SK-N-SH (cell line): ENCODE data around the gene C12orf56. TPM values are rescaled to one million over a fixed set of nuclear protein-coding genes. Genes with fewer than 3 reads are reported as not detected.
A peak's percentile ranks its signal among the peaks of the same experiment; 100 is the strongest.

Source experiments
- CTCF ChIA-PET: fragments of 300-600, 350-600 bp; formaldehyde crosslinking; extraction: SDS; loops from one replicate; lab custom pipeline; 2021; lab: Yijun Ruan, JAX
- POLR2A ChIA-PET: fragments of 350-600 bp; sonication (Branson Sonifier 250); formaldehyde crosslinking; extraction: SDS; loops from one replicate; lab custom pipeline; 2020; ENCODE audit warnings: antibody characterized with exemption, inconsistent platforms; lab: Yijun Ruan, JAX
- DNase-seq: peaks from one replicate; pipeline ENCODE4 v3.0.0; 2012
- H2AFZ ChIP-seq: fragments of 200-600 bp; sonication (generic); 2 replicates; pipeline ENCODE4 v1.8.1; 2016; ENCODE audit warnings: antibody characterized with exemption, mild to moderate bottlenecking, low read depth
- H3F3A ChIP-seq: fragments of 200-600 bp; sonication (generic); replicated peaks from 2 replicates; pipeline ENCODE3; 2016; ENCODE audit warnings: antibody characterized with exemption, mild to moderate bottlenecking; ENCODE audit not compliant: insufficient read depth
- H3K27ac ChIP-seq, 2 experiments: fragments of 200-500 bp in 1 of 2; fragments of 200-600 bp in 1 of 2; sonication (Bioruptor generic) in 1 of 2; sonication (generic), shearing (Covaris generic) in 1 of 2; 2 replicates each; pipeline versions ENCODE4 v1.5.1 to v1.6.1; 2014 to 2016; ENCODE audit warnings: low read depth in 2 of 2, inconsistent platforms in 1 of 2, low read length in 1 of 2, mild to moderate bottlenecking in 1 of 2, mixed read lengths in 1 of 2
- H3K27me3 ChIP-seq: fragments of 200-600 bp; sonication (generic), shearing (Covaris generic); 2 replicates; pipeline ENCODE4 v1.6.1; 2016; ENCODE audit warnings: mixed run types; ENCODE audit not compliant: insufficient read depth
- H3K36me3 ChIP-seq, 2 experiments: fragments of 200-500 bp in 1 of 2; fragments of 200-600 bp in 1 of 2; sonication (Bioruptor generic) in 1 of 2; sonication (generic) in 1 of 2; replicated peaks in 1 of 2; 2 replicates each; pipeline versions ENCODE3 to v1.5.1; 2014 to 2016; ENCODE audit warnings: low read length in 1 of 2, mild to moderate bottlenecking in 1 of 2; ENCODE audit not compliant: insufficient read depth in 2 of 2, control insufficient read depth in 1 of 2
- H3K4me1 ChIP-seq, 2 experiments: fragments of 200-500 bp in 1 of 2; fragments of 200-600 bp in 1 of 2; sonication (Bioruptor generic) in 1 of 2; sonication (generic), shearing (Covaris generic) in 1 of 2; 2 replicates each; pipeline versions ENCODE4 v1.5.1 to v1.6.1; 2014 to 2016; ENCODE audit warnings: low read depth in 1 of 2, low read length in 1 of 2, mixed run types in 1 of 2; ENCODE audit not compliant: insufficient read depth in 2 of 2, control insufficient read depth in 1 of 2
- H3K4me2 ChIP-seq: fragments of 200-600 bp; sonication (generic), shearing (Covaris generic); 2 replicates; pipeline ENCODE4 v1.6.1; 2017; ENCODE audit warnings: mixed run types
- H3K4me3 ChIP-seq, 2 experiments: fragments of 200-500 bp in 1 of 2; fragments of 200-600 bp in 1 of 2; sonication (Bioruptor generic) in 1 of 2; sonication (generic), shearing (Covaris generic) in 1 of 2; 2 replicates each; pipeline versions ENCODE4 v1.5.1 to v1.8.1; 2014 to 2016; ENCODE audit warnings: low read depth in 2 of 2, inconsistent platforms in 1 of 2, low read length in 1 of 2, mild to moderate bottlenecking in 1 of 2, mixed read lengths in 1 of 2, moderate library complexity in 1 of 2
- H3K79me2 ChIP-seq: fragments of 200-600 bp; sonication (generic); 2 replicates; pipeline ENCODE4 v1.8.1; 2017; ENCODE audit warnings: mild to moderate bottlenecking; ENCODE audit not compliant: insufficient read depth
- H3K9ac ChIP-seq: fragments of 200-600 bp; sonication (generic); 2 replicates; pipeline ENCODE4 v1.6.1; 2017; ENCODE audit warnings: mixed run types
- H3K9me2 ChIP-seq: fragments of 200-600 bp; sonication (generic); 2 replicates; pipeline ENCODE4 v1.6.1; 2017; ENCODE audit warnings: mixed run types
- H3K9me3 ChIP-seq: fragments of 200-600 bp; sonication (generic); 2 replicates; pipeline ENCODE4 v1.6.1; 2017; ENCODE audit warnings: mixed run types, mild to moderate bottlenecking, moderate library complexity
- H4K20me1 ChIP-seq: fragments of 200-600 bp; sonication (generic); 2 replicates; pipeline ENCODE4 v1.6.1; 2017; ENCODE audit warnings: mild to moderate bottlenecking, mixed run types; ENCODE audit not compliant: insufficient read depth
- EP300 ChIP-seq, 2 experiments: IDR thresholded peaks; 2 replicates each; pipeline versions ENCODE4 v1.4.0 to v1.6.1; 2012; ENCODE audit warnings: borderline replicate concordance in 1 of 2, low read depth in 1 of 2, low read length in 1 of 2
- FOXJ3 ChIP-seq: sonication (generic); formaldehyde crosslinking; IDR thresholded peaks from 2 replicates; pipeline ENCODE4 v1.5.1; 2020; ENCODE audit warnings: mild to moderate bottlenecking, missing genetic modification reagents
- FOXM1 ChIP-seq: IDR thresholded peaks from 2 replicates; pipeline ENCODE4 v1.4.0; 2012; ENCODE audit warnings: low read depth, mild to moderate bottlenecking
- GABPA ChIP-seq: IDR thresholded peaks from 2 replicates; pipeline ENCODE4 v1.4.0; 2012; ENCODE audit warnings: low read depth, mild to moderate bottlenecking
- GATA2 ChIP-seq: sonication (generic); formaldehyde crosslinking; IDR thresholded peaks from 2 replicates; pipeline ENCODE4 v1.5.0; 2020; ENCODE audit warnings: mild to moderate bottlenecking, missing genetic modification reagents
- JUND ChIP-seq: IDR thresholded peaks from 2 replicates; pipeline ENCODE4 v1.4.0; 2012
- MEF2A ChIP-seq: IDR thresholded peaks from 2 replicates; pipeline ENCODE4 v1.4.0; 2012; ENCODE audit warnings: low read depth, borderline replicate concordance
- NRF1 ChIP-seq: IDR thresholded peaks from 2 replicates; pipeline ENCODE4 v1.6.1; 2012; ENCODE audit warnings: low read depth, mild to moderate bottlenecking, low read length
- RAD21 ChIP-seq: IDR thresholded peaks from 2 replicates; pipeline ENCODE4 v1.6.1; 2012; ENCODE audit warnings: mild to moderate bottlenecking, low read length
- RCOR1 ChIP-seq: fragments of 150-350 bp; IDR thresholded peaks from 2 replicates; pipeline ENCODE4 v1.6.1; 2017; ENCODE audit warnings: antibody characterized with exemption, low read length
- TEAD4 ChIP-seq: IDR thresholded peaks from 2 replicates; pipeline ENCODE4 v1.4.0; 2012; ENCODE audit warnings: mild to moderate bottlenecking, borderline replicate concordance; ENCODE audit not compliant: insufficient read depth
- WGBS: methylation state at CpG from one replicate; pipeline ENCODE4 v1.1.6; 2017; ENCODE audit warnings: low lambda C conversion rate; 5-methylcytosine and 5-hydroxymethylcytosine counted together
- polyA plus RNA-seq, 3 experiments: library from polyadenylated mRNA; depleted of rRNA; stranded (reverse); fragments of >200 nt; gene quantifications; 2 replicates each; pipeline ENCODE4 v1.2.3, GENCODE V29; 2012
- TF ChIP-seq, protein P1 (sequence below): fragments of 150-350 bp; IDR thresholded peaks from 2 replicates; pipeline ENCODE4 v1.6.1; 2016; ENCODE audit warnings: mild to moderate bottlenecking, low read depth, low read length
- TF ChIP-seq, protein P2 (sequence below): fragments of 150-350 bp; IDR thresholded peaks from 2 replicates; pipeline ENCODE4 v1.6.1; 2017; ENCODE audit warnings: antibody characterized with exemption, low read length, low read depth, borderline replicate concordance
- TF ChIP-seq, protein P3 (sequence below): fragments of 200-600 bp; sonication (generic); IDR thresholded peaks from 2 replicates; pipeline ENCODE4 v1.6.1; 2017; ENCODE audit warnings: antibody characterized with exemption, mild to moderate bottlenecking, moderate library complexity
- TF ChIP-seq, protein P4 (sequence below): IDR thresholded peaks from 2 replicates; pipeline ENCODE4 v1.6.1; 2012; ENCODE audit warnings: mild to moderate bottlenecking, low read depth, low read length, moderate library complexity

Gene C12orf56
- polyA plus RNA-seq, 1 of the 3 experiments (the other 2 are of a cell fraction): not detected

DNA sequence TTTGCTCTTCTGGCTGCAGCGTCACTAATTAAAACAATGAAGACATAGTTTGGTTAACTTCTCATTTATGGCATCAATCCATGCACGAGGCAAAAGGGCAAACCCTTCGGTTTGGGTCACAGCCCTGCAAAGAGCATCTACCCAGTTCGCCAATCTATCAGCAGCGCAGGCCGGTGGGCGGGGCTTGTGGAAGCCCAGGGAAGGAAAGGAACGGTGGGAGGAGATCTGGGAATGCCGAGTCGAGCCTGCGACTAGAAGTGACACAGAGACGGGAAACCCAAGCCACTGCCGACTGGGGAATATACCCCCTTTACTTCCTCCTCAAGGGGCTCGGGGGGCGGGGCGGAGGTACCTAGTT lies 168.9 kb downstream of the C12orf56 start:
- TF ChIP-seq EP300 (IDR thresholded peaks at IDR 0.05; ENCODE audit: borderline replicate concordance in 1 of 2, low read depth in 1 of 2, low read length in 1 of 2) (no peak), NRF1 (0 out of 2 replicates have a peak, but pooled peaks have one; percentile 19)
- TF ChIP-seq, all 33 proteins: peak for 1
- Histone ChIP-seq H3F3A (no peaks in the 10 kb centered on the region), H3K79me2 (peaks cover 9% of the 10 kb centered on the region), H3K27me3 (no peaks in the 10 kb centered on the region), H3K4me1 (peaks cover 8 to 12% of the 10 kb centered on the region in 2 experiments; a peak in 3 of 4 replicates), H3K4me3 (peak overlapping the region; percentile 76 to 98), H3K36me3 (no peaks in the 10 kb centered on the region), H3K9me2 (no peaks in the 10 kb centered on the region), H3K27ac (peak overlapping the region; percentile 82 to 85), H3K4me2 (peak overlapping the region; percentile 68), H4K20me1 (no peaks in the 10 kb centered on the region), H2AFZ (peak overlapping the region; percentile 98), H3K9ac (peak overlapping the region; percentile 80), H3K9me3 (no peaks in the 10 kb centered on the region)
- whole genome bisulfite sequencing: under 1% methylated on average over 11 of the region's 16 CpGs
- CTCF ChIA-PET: interaction anchor here (1.1 to 2.6 kb wide), 4 partner anchors 34 to 395 kb away, joined by 3 to 15 read pairs (median 4); partner anchors contain the start of gene SRGAP1
- peak; percentile 80 for DNase-seq
- POLR2A ChIA-PET: interaction anchor here (1.3 kb wide), 1 partner anchor 378 kb away, joined by 12 read pairs; the partner anchor contains the start of gene SRGAP1

DNA sequence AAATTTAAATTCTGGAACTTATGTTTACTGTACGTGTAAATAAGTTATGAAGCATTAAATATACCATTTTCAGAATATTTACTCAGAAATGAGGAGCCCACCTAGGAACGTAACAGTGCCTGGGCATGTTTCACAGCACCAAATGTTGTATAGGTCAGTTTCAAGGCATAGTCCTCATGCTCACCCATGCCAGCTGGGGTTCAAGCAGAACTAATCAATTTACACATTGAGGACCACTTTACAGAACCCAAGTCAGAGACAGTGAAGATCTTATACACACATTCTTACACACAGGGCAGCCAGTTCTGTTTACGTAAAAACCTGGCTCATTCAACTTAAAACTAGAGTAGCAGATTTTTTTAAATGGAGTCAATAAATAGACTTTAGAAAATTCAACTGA lies 170.5 kb downstream of the C12orf56 start:
- Histone ChIP-seq H3K9ac (no peak overlapping the region), H3K79me2 (peaks cover 9% of the 10 kb centered on the region), H3K36me3 (peaks cover 3% of the 10 kb centered on the region in 2 experiments), H4K20me1 (no peaks in the 10 kb centered on the region), H3K9me3 (no peaks in the 10 kb centered on the region), H3K4me2 (no peak overlapping the region), H3K27me3 (no peaks in the 10 kb centered on the region), H3K4me1 (peaks cover 8 to 12% of the 10 kb centered on the region in 2 experiments; a peak in 3 of 4 replicates), H3K4me3 (no peak overlapping the region), H3K27ac (no peak overlapping the region; a peak in 1 of 4 replicates), H3F3A (no peaks in the 10 kb centered on the region), H3K9me2 (no peaks in the 10 kb centered on the region), H2AFZ (no peak overlapping the region)
- 97% methylated on average over 3 of the region's 3 CpGs for WGBS
- ChIA-PET CTCF (interaction anchor here (2.7 kb wide), 1 partner anchor 36 kb away, joined by 7 read pairs; no protein-coding TSS in a partner anchor), POLR2A (no interaction called here)
- DNase-seq: no peak
- TF ChIP-seq RCOR1 (no peak), GABPA (no peak), FOXJ3 (no peak), GATA2 (CRISPR knock-in tag) (no peak), MEF2A (no peak), JUND (no peak), RAD21 (no peak), FOXM1 (no peak), TEAD4 (no peak)
- TF ChIP-seq, protein P1, sequence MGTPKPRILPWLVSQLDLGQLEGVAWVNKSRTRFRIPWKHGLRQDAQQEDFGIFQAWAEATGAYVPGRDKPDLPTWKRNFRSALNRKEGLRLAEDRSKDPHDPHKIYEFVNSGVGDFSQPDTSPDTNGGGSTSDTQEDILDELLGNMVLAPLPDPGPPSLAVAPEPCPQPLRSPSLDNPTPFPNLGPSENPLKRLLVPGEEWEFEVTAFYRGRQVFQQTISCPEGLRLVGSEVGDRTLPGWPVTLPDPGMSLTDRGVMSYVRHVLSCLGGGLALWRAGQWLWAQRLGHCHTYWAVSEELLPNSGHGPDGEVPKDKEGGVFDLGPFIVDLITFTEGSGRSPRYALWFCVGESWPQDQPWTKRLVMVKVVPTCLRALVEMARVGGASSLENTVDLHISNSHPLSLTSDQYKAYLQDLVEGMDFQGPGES: no peak
- TF ChIP-seq, protein P2, sequence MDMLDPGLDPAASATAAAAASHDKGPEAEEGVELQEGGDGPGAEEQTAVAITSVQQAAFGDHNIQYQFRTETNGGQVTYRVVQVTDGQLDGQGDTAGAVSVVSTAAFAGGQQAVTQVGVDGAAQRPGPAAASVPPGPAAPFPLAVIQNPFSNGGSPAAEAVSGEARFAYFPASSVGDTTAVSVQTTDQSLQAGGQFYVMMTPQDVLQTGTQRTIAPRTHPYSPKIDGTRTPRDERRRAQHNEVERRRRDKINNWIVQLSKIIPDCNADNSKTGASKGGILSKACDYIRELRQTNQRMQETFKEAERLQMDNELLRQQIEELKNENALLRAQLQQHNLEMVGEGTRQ: no peak
- TF ChIP-seq, protein P3, sequence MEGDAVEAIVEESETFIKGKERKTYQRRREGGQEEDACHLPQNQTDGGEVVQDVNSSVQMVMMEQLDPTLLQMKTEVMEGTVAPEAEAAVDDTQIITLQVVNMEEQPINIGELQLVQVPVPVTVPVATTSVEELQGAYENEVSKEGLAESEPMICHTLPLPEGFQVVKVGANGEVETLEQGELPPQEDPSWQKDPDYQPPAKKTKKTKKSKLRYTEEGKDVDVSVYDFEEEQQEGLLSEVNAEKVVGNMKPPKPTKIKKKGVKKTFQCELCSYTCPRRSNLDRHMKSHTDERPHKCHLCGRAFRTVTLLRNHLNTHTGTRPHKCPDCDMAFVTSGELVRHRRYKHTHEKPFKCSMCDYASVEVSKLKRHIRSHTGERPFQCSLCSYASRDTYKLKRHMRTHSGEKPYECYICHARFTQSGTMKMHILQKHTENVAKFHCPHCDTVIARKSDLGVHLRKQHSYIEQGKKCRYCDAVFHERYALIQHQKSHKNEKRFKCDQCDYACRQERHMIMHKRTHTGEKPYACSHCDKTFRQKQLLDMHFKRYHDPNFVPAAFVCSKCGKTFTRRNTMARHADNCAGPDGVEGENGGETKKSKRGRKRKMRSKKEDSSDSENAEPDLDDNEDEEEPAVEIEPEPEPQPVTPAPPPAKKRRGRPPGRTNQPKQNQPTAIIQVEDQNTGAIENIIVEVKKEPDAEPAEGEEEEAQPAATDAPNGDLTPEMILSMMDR: no peak
- TF ChIP-seq, protein P4, sequence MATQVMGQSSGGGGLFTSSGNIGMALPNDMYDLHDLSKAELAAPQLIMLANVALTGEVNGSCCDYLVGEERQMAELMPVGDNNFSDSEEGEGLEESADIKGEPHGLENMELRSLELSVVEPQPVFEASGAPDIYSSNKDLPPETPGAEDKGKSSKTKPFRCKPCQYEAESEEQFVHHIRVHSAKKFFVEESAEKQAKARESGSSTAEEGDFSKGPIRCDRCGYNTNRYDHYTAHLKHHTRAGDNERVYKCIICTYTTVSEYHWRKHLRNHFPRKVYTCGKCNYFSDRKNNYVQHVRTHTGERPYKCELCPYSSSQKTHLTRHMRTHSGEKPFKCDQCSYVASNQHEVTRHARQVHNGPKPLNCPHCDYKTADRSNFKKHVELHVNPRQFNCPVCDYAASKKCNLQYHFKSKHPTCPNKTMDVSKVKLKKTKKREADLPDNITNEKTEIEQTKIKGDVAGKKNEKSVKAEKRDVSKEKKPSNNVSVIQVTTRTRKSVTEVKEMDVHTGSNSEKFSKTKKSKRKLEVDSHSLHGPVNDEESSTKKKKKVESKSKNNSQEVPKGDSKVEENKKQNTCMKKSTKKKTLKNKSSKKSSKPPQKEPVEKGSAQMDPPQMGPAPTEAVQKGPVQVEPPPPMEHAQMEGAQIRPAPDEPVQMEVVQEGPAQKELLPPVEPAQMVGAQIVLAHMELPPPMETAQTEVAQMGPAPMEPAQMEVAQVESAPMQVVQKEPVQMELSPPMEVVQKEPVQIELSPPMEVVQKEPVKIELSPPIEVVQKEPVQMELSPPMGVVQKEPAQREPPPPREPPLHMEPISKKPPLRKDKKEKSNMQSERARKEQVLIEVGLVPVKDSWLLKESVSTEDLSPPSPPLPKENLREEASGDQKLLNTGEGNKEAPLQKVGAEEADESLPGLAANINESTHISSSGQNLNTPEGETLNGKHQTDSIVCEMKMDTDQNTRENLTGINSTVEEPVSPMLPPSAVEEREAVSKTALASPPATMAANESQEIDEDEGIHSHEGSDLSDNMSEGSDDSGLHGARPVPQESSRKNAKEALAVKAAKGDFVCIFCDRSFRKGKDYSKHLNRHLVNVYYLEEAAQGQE: no peak
